H1 (cell line): ENCODE measurements around the gene POLR2A. TPM values are rescaled to one million over a fixed set of nuclear protein-coding genes. Genes with fewer than 3 reads are reported as not detected.

Source experiments
- BRCA1 ChIP-seq: IDR thresholded peaks from 2 replicates; pipeline ENCODE4 v1.6.1; 2012; ENCODE audit warnings: low read depth, low read length, improper control_type of control experiment
- CBX5 ChIP-seq: fragments of 300-800, 300-1000 bp; sonication (generic); IDR thresholded peaks from 2 replicates; pipeline ENCODE4 v1.7.1; 2016; ENCODE audit warnings: antibody characterized with exemption, low read length, low read depth
- GTF2F1 ChIP-seq: IDR thresholded peaks from 2 replicates; pipeline ENCODE4 v1.6.1; 2012; ENCODE audit warnings: low read depth, low read length, improper control_type of control experiment, borderline replicate concordance
- KDM5A ChIP-seq: fragments of 200-600 bp; IDR thresholded peaks from 2 replicates; pipeline ENCODE4 v1.7.1; 2012; ENCODE audit warnings: mild to moderate bottlenecking, low read length, inconsistent platforms, mixed read lengths
- TEAD4 ChIP-seq: IDR thresholded peaks from 2 replicates; pipeline ENCODE4 v1.6.1; 2012; ENCODE audit warnings: low read depth, low read length, inconsistent platforms, mixed read lengths
- polyA plus RNA-seq, 7 experiments: library from polyadenylated mRNA; depleted of rRNA in 3 of 7; stranded (reverse) in 5 of 7; unstranded in 2 of 7; fragments of >200 nt in 5 of 7; fragments of 200-250 nt in 2 of 7; gene quantifications; 1 replicate in 5 of 7; 2 replicates in 1 of 7; 4 replicates in 1 of 7; pipeline versions ENCODE4 v1.2.1 to v1.2.3, GENCODE V29; 2011 to 2013; ENCODE audit warnings: missing spikeins in 2 of 7, mixed read lengths in 2 of 7
- total RNA-seq: library from RNA; stranded (reverse); fragmentation: NEBNext Ultra II Directional; extraction: Animal tissue kit (Norgen Biotek cat#: 25700); gene quantifications from 2 replicates; pipeline ENCODE4 v1.2.1, GENCODE V29; 2021
- TF ChIP-seq, protein P1 (sequence below), 3 experiments: IDR thresholded peaks; 1 replicate in 2 of 3; 2 replicates in 1 of 3; pipeline versions ENCODE4 v1.5.1 to v1.6.1; 2011; ENCODE audit warnings: low read length in 3 of 3, mild to moderate bottlenecking in 3 of 3, inconsistent platforms in 2 of 3, low read depth in 1 of 3, moderate library complexity in 1 of 3; ENCODE audit not compliant: insufficient read depth in 1 of 3; ENCODE audit errors: control extremely low read depth in 1 of 3

Gene POLR2A
- total and polyA plus RNA-seq, 2 of the 8 experiments (the other 6 are each of a cell fraction or from before 2014, with no cell fraction given) = 26.8 to 150 TPM

DNA sequence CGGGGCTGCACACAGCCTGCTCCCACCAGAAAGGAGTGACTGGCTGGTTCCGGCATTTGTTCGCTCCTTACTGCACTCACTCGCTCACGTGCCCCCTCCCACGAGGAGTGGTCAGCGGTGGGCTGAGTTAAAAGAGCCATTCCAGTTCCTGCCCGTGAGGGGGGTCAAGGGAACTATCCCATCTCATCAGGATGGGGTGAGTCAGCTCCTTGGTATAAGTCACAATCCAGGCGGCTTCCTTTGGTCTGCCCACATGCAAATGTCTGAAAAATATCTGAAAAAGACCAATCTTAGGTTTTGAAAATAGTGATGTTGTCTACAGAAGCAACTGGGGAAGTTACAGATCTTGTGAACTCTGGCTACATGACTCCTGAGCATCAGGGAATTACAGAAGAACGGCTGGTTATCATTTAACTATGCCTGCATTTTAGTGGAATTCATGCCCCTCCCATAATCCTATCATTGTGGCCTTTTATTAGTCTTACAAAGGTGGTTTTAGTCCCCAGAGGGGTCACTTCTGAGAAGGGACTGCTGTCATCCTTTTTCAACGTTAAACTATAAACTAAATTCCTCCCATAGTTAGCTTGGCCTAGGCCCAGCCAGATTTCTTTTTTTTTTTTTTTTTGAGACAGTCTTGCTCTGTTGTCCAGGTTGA, 54.9 kb downstream of the POLR2A start (continued):
- TF ChIP-seq, protein P1, sequence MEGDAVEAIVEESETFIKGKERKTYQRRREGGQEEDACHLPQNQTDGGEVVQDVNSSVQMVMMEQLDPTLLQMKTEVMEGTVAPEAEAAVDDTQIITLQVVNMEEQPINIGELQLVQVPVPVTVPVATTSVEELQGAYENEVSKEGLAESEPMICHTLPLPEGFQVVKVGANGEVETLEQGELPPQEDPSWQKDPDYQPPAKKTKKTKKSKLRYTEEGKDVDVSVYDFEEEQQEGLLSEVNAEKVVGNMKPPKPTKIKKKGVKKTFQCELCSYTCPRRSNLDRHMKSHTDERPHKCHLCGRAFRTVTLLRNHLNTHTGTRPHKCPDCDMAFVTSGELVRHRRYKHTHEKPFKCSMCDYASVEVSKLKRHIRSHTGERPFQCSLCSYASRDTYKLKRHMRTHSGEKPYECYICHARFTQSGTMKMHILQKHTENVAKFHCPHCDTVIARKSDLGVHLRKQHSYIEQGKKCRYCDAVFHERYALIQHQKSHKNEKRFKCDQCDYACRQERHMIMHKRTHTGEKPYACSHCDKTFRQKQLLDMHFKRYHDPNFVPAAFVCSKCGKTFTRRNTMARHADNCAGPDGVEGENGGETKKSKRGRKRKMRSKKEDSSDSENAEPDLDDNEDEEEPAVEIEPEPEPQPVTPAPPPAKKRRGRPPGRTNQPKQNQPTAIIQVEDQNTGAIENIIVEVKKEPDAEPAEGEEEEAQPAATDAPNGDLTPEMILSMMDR (IDR thresholded peaks at IDR 0.05; ENCODE audit: control extremely low read depth in 1 of 3, insufficient read depth in 1 of 3, low read depth in 1 of 3, low read length in 3 of 3) = no peak
- no peak for TF ChIP-seq TEAD4
- no peak for TF ChIP-seq GTF2F1
- TF ChIP-seq BRCA1 = no peak
- no peak for TF ChIP-seq KDM5A
- no peak for TF ChIP-seq CBX5
